BJ (cell line): ENCODE data around the gene SLC30A1. TPM values are rescaled to one million over a fixed set of nuclear protein-coding genes. Genes with fewer than 3 reads are reported as not detected.

Source experiments
- CTCF ChIA-PET: fragments of 350-600 bp; formaldehyde crosslinking; extraction: SDS; loops from one replicate; lab custom pipeline; 2021; ENCODE audit warnings: antibody characterized with exemption, inconsistent platforms; lab: Yijun Ruan, JAX
- POLR2A ChIA-PET: fragments of 300-600 bp; sonication (Branson Sonifier 250); formaldehyde crosslinking; extraction: SDS; loops from one replicate; lab custom pipeline; 2021; ENCODE audit warnings: antibody characterized with exemption; lab: Charles Lee
- DNase-seq: peaks from one replicate; pipeline ENCODE4 v3.0.0-alpha.2; 2011; ENCODE audit warnings: low read depth
- H3K27me3 ChIP-seq: 2 replicates; pipeline ENCODE4 v1.6.0; 2011; ENCODE audit warnings: low read length; ENCODE audit not compliant: control insufficient read depth, insufficient read depth
- H3K36me3 ChIP-seq: 2 replicates; pipeline ENCODE4 v1.5.1; 2011; ENCODE audit warnings: low read length; ENCODE audit not compliant: control insufficient read depth, insufficient read depth
- H3K4me3 ChIP-seq: 2 replicates; pipeline ENCODE4 v1.5.1; 2011; ENCODE audit warnings: low read depth, mild to moderate bottlenecking, control low read depth, low read length
- polyA plus RNA-seq: library from polyadenylated mRNA; depleted of rRNA; stranded (reverse); fragments of >200 nt; gene quantifications from 2 replicates; pipeline ENCODE4 v1.2.3, GENCODE V29; 2011
- TF ChIP-seq, protein P1 (sequence below): IDR thresholded peaks from 2 replicates; pipeline ENCODE4 v1.5.1; 2011; ENCODE audit warnings: low read depth, mild to moderate bottlenecking, control low read depth, inconsistent platforms, low read length, moderate library complexity; ENCODE audit not compliant: insufficient read depth

The SLC30A1 gene
- polyA plus RNA-seq, 1 experiment = 5.8 TPM

DNA sequence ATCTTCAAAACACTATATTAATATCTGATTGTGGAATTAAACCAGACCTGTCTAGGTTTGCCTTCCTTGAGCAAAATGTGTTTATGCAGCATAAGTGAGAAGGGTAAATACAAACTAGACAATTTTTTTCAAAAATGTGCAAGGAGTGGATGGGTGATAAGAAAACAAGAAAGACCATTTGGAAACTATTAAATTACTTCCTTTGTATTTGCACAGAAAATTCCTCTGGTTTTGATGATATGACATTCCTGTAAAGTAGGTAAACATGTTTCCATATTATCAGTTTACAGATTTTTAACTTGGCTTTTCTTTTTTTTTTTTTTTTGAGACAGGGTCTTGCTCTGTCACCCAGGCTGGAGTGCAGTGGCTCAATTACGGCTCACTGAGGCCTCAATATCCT lies 24.8 kb upstream of the SLC30A1 start:
- TF ChIP-seq, protein P1, sequence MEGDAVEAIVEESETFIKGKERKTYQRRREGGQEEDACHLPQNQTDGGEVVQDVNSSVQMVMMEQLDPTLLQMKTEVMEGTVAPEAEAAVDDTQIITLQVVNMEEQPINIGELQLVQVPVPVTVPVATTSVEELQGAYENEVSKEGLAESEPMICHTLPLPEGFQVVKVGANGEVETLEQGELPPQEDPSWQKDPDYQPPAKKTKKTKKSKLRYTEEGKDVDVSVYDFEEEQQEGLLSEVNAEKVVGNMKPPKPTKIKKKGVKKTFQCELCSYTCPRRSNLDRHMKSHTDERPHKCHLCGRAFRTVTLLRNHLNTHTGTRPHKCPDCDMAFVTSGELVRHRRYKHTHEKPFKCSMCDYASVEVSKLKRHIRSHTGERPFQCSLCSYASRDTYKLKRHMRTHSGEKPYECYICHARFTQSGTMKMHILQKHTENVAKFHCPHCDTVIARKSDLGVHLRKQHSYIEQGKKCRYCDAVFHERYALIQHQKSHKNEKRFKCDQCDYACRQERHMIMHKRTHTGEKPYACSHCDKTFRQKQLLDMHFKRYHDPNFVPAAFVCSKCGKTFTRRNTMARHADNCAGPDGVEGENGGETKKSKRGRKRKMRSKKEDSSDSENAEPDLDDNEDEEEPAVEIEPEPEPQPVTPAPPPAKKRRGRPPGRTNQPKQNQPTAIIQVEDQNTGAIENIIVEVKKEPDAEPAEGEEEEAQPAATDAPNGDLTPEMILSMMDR = no peak
- POLR2A ChIA-PET = no interaction called here
- H3K27me3 ChIP-seq = no peaks in the 10 kb centered on the region
- H3K36me3 ChIP-seq = no peaks in the 10 kb centered on the region
- CTCF ChIA-PET = no interaction called here
- no peak overlapping the region for H3K4me3 ChIP-seq
- DNase-seq = no peak

DNA sequence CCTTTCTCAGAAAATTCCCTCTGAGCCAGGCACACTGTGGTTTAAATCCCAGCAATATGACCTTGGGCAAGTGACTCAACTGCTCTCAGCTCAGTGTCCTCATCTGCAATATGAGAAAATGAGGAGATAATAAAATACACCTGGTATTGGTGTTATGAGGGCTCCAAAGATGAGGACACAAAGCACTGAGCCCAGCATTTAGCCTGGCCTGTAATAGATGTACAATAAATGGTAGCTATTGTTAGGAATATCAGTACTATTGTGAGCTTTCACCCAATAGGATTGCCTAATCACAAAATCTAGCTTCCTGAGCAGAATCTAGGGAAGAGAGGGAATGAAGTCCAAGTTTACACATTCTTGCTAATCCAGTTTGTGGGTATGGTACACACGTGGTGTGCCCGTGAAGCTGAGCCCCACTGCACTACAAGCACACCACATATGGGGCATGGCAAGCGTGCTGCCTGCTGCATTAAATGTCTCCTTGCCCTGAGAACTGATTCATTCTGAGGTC lies 24.3 kb upstream of the SLC30A1 start:
- Histone ChIP-seq H3K4me3 (no peak overlapping the region), H3K36me3 (no peaks in the 10 kb centered on the region), H3K27me3 (no peaks in the 10 kb centered on the region)
- TF ChIP-seq, protein P1 = no peak
- CTCF ChIA-PET = interaction anchor here (0.7 to 1.7 kb wide), 3 partner anchors 8 to 21 kb away, joined by 3 to 5 read pairs (median 4); no protein-coding TSS in a partner anchor
- DNase-seq = no peak
- POLR2A ChIA-PET = no interaction called here

DNA sequence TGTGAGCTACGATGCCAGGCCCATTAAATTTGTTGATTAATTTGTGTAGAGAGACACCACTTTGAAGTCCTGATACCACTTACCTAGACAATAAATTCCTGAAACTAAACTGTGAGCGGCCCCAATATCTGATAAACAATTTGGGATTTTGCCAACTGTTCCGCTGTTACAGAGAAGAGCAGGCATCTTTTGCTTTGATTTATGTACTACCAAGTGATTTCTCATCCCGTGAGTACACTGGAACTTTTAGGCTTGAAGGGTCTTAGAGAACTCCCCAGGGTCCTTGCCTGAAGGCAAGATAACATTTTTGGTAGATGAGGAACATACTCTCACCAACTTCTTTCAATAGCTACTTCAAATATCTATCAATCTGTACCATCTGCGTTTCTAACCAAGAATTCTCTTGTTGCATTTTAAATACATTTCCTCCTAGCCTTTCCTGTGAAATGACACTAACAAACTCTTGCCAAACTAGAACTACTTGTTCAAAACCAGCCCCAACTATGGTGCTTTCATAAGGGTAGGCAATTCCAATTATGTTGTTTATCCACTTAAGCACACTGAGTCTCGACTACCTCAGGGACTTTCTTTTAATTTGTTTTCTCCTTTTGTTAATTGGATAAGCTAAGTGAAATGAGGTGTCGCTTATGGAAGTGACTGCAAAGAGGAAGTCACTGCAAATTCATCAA lies 23.2 kb upstream of the SLC30A1 start:
- Histone ChIP-seq H3K27me3 (no peaks in the 10 kb centered on the region), H3K4me3 (no peak overlapping the region), H3K36me3 (no peaks in the 10 kb centered on the region)
- CTCF ChIA-PET = interaction anchor here (1.2 to 1.7 kb wide), 2 partner anchors 9 to 22 kb away, joined by 4 to 5 read pairs; no protein-coding TSS in a partner anchor
- TF ChIP-seq, protein P1 = no peak
- POLR2A ChIA-PET = no interaction called here
- DNase-seq = no peak

DNA sequence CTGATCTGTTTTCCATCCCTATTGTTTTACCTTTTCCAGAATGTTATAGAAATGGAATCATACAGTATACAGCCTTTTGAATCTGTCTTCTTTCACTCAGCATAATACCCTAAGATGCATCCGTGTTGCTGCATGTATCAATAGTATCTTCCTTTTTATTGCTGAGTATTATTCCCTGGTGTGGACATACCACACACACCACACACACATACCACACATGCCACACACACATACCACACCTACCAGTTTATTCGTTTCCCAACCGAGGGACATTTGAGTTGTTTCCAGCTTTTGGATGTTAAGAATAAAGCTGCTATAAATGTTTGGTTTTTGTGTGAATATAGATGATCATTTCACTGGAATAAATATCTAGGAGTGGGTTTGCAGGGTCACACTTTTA lies 22.2 kb upstream of the SLC30A1 start:
- Histone ChIP-seq H3K4me3 (no peak overlapping the region), H3K27me3 (no peaks in the 10 kb centered on the region), H3K36me3 (no peaks in the 10 kb centered on the region)
- CTCF ChIA-PET = no interaction called here
- TF ChIP-seq, protein P1 = no peak
- POLR2A ChIA-PET = no interaction called here
- no peak for DNase-seq

DNA sequence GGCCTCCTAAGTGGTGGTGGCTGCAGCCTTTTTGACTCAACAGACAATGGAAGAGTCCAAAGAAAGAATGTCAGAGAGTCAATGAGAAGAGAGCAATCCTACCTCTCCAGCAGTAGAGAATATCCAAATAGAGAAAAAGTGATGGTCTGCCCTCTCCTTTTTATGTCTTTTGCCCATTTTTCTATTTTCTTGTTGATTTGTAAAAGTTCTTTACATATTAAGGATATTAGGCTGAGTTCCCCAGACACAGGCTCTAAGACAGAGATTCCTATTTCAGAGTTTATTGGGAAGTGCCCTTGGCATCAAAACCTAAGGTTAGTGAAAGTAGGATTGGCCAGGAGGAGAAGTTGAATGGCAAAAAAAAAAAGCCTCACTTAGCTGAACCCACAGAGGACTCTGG lies 20.3 kb upstream of the SLC30A1 start:
- TF ChIP-seq, protein P1 = no peak
- no peak overlapping the region for H3K4me3 ChIP-seq
- no peaks in the 10 kb centered on the region for H3K27me3 ChIP-seq
- CTCF ChIA-PET = no interaction called here
- no peaks in the 10 kb centered on the region for H3K36me3 ChIP-seq
- POLR2A ChIA-PET = no interaction called here
- no peak for DNase-seq
